Mammary epithelial cell (primary cell): ENCODE data around the gene RILP.

Source experiments
- CTCF ChIP-seq, 2 donors: IDR thresholded peaks in 1 of 2; conservative IDR thresholded peaks in 1 of 2; 2 replicates each; pipeline ENCODE4 v1.5.1; 2011 to 2012; ENCODE audit warnings: inconsistent platforms in 2 of 2, low read length in 2 of 2, mild to moderate bottlenecking in 2 of 2, control low read depth in 1 of 2, low read depth in 1 of 2; ENCODE audit not compliant: insufficient read depth in 1 of 2; ENCODE audit errors: extremely low read depth in 1 of 2
- EZH2 ChIP-seq: IDR thresholded peaks from 2 replicates; pipeline ENCODE4 v1.6.1; 2012; ENCODE audit warnings: low read length, inconsistent platforms, borderline replicate concordance

- TF ChIP-seq CTCF (conservative IDR thresholded peaks at IDR 0.05 in 1 of 2, IDR thresholded peaks at IDR 0.05 in 1 of 2; ENCODE audit: extremely low read depth in 1 of 2, insufficient read depth in 1 of 2, low read depth in 1 of 2, low read length in 2 of 2) (no peak), EZH2 (no peak)
These were observed 32.0 kb downstream of the RILP start for GRCh38 chr17:1617620-1618174.
